Cardiac fibroblast (primary cell): ENCODE measurements around the gene TNFRSF1B.

Experiments
- DNase-seq, 2 donors: peaks; one replicate each; pipeline versions ENCODE4 v3.0.0 to v3.0.0-alpha.2; 2010; ENCODE audit warnings: low read depth in 2 of 2
- H3K4me3 ChIP-seq, 2 donors: replicated peaks in 1 of 2; 1 replicate in 1 of 2; 2 replicates in 1 of 2; pipeline ENCODE4 v1.5.1; 2011; ENCODE audit warnings: low read depth in 2 of 2, low read length in 2 of 2, mild to moderate bottlenecking in 2 of 2, moderate library complexity in 1 of 2
- CTCF ChIP-seq: IDR thresholded peaks from one replicate; pipeline ENCODE4 v1.5.1; 2011; ENCODE audit warnings: low read depth, mild to moderate bottlenecking, low read length, inconsistent platforms

The TNFRSF1B gene

DNA sequence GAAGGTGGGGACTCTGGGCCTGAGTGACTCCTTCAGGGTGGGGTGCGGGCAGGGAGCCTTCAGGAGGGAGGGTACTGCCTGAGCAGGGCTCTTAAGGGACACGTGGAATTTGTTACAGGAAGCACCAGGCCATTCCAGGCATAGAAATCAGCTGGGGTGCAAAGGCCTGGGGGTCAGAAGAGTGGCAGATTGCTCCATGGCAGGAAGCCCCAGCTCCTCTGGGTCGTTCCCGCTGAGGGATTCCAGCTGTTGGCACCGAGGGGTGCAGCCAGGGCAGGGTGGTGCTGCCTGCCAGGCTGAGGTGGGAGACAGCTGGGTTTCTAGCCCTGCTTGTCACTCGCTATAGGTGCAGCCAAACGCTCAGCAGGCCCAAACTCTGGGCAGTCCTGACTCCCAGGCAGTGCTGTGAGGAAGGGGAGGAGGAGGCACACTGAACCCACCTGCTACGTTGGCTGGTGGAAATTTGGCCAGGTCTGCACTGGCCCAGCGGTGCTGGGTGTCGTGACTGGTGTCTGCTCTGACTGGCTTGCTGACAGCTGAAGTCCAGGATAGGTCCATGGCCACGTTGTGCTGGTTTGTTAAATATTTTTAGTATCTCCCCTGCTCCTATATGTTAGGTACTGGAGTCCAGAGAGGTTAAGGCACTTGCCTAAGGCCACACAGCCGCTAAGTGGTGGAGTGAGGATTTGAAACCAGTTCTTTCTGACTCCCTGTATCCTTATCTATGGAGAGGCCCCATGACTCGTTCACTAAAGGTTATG, 19.3 kb downstream of the TNFRSF1B start:
- peak in 1 of 2 donors; percentile 51 for DNase-seq
- no peak for TF ChIP-seq CTCF
- no peak overlapping the region for H3K4me3 ChIP-seq

GRCh38 chr1:12186679-12186985, 19.8 kb downstream of the TNFRSF1B start:
- H3K4me3 ChIP-seq: no peak overlapping the region

GRCh38 chr1:12188115-12188514, 21.3 kb downstream of the TNFRSF1B start:
- TF ChIP-seq CTCF: no peak
- H3K4me3 ChIP-seq: no peak overlapping the region
- no peak for DNase-seq

More at GRCh38 chr1:12186679-12186985, 19.8 kb downstream of the TNFRSF1B start:
- no peak for TF ChIP-seq CTCF
- DNase-seq: no peak

DNA sequence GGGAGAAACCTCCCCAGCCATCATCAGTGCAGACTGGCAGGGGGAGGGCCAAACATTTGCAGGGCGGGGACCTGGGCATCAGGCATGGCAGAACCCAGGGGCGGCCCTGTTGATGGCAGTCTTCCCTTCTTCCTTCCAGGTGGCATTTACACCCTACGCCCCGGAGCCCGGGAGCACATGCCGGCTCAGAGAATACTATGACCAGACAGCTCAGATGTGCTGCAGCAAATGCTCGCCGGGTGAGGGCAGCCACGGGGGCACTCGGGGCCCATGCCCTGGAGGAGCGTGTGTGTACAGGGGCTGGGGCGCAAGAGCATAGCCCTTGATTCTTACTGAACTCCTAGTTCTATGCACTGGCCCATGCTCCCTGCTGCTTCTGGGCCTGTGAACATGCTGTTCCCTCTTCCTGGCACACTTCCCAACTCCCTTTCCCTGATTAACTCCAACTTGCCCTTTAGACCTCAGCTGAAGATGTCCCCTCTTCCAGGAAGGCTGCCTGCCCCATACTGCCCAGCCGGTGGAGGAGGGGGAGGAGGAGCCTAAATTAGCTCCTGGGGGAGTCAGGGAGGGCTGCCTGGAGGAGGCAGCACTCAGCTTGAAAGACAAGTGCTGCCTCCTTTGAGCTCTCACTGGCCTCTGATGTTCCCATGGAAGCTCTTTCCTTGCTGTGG, 22.0 kb downstream of the TNFRSF1B start:
- no peak for DNase-seq
- no peak overlapping the region for H3K4me3 ChIP-seq
- no peak for TF ChIP-seq CTCF

GRCh38 chr1:12189328-12189682, 22.5 kb downstream of the TNFRSF1B start:
- no peak for TF ChIP-seq CTCF
- no peak for DNase-seq
- no peak overlapping the region for H3K4me3 ChIP-seq

GRCh38 chr1:12191242-12192032, 24.6 kb downstream of the TNFRSF1B start:
- no peak overlapping the region for H3K4me3 ChIP-seq
- no peak for TF ChIP-seq CTCF
- no peak for DNase-seq
